NCI-H1436 (cell line): Measurements from ENCODE around the gene NSMCE3.
A peak's percentile ranks its signal among the peaks of the same experiment; 100 is the strongest.

Source experiments
- DNase-seq: peaks from one replicate; lab custom pipeline; 2025; lab: John Stamatoyannopoulos, UW

Gene NSMCE3

GRCh38 chr15:29269485-29270168 lies at the start of gene NSMCE3:
NSMCE3 (minus strand) TSS chr15:29269822; CDS start chr15:29269705, 117 bp downstream.
- peak; percentile 70 for DNase-seq

- DNase-seq, result no peak
Observed at GRCh38 chr15:29316422-29316821, 46.8 kb upstream of the NSMCE3 start.

GRCh38 chr15:29312387-29312786 lies 42.8 kb upstream of the NSMCE3 start:
- no peak for DNase-seq

- DNase-seq, result no peak
Observed at GRCh38 chr15:29311696-29312095, 42.1 kb upstream of the NSMCE3 start.

- no peak for DNase-seq
Observed at GRCh38 chr15:29309139-29309538, 39.5 kb upstream of the NSMCE3 start.

GRCh38 chr15:29308299-29308698 lies 38.7 kb upstream of the NSMCE3 start:
- DNase-seq, result no peak

- no peak for DNase-seq
Observed at GRCh38 chr15:29305556-29305955, 35.9 kb upstream of the NSMCE3 start.

- DNase-seq, result no peak
Observed at GRCh38 chr15:29302871-29303270, 33.2 kb upstream of the NSMCE3 start.

- DNase-seq, result no peak
Observed at GRCh38 chr15:29299784-29300183, 30.2 kb upstream of the NSMCE3 start.

GRCh38 chr15:29299331-29299730 lies 29.7 kb upstream of the NSMCE3 start:
- no peak for DNase-seq

GRCh38 chr15:29294732-29295325 lies 25.2 kb upstream of the NSMCE3 start:
- DNase-seq, result no peak

- no peak for DNase-seq
Observed at GRCh38 chr15:29291067-29291845, 21.6 kb upstream of the NSMCE3 start.

- no peak for DNase-seq
Observed at GRCh38 chr15:29289173-29289572, 19.6 kb upstream of the NSMCE3 start.

- DNase-seq, result no peak
Observed at GRCh38 chr15:29285386-29285785, 15.8 kb upstream of the NSMCE3 start.

- no peak for DNase-seq
Observed at GRCh38 chr15:29283381-29283780, 13.8 kb upstream of the NSMCE3 start.

- no peak for DNase-seq
Observed at GRCh38 chr15:29280514-29280913, 10.9 kb upstream of the NSMCE3 start.

- DNase-seq, result no peak
Observed at GRCh38 chr15:29278436-29279105, 8.9 kb upstream of the NSMCE3 start.

- no peak for DNase-seq
Observed at GRCh38 chr15:29276366-29276765, 6.7 kb upstream of the NSMCE3 start.

GRCh38 chr15:29275855-29276254 lies 6.2 kb upstream of the NSMCE3 start:
- no peak for DNase-seq

GRCh38 chr15:29274946-29275345 lies 5.3 kb upstream of the NSMCE3 start:
- no peak for DNase-seq

GRCh38 chr15:29272219-29272618 lies 2.6 kb upstream of the NSMCE3 start:
- DNase-seq, result no peak

- DNase-seq, result no peak
Observed at GRCh38 chr15:29270976-29271375, 1.4 kb upstream of the NSMCE3 start.
